Endometrial microvascular endothelial cells (primary cell): ENCODE results near the gene SEC61A1. TPM values are rescaled to one million over a fixed set of nuclear protein-coding genes. Genes with fewer than 3 reads are reported as not detected.

Source experiments
- in situ Hi-C: cut with HindIII; loops from 2 replicates; pipeline ENCODE4 v1.10.0; 2017; ENCODE audit warnings: low sequenced_read_pairs, low pct_unique_long_range_greater_than_20kb; ENCODE audit errors: inconsistent ontology term
- total RNA-seq: library from RNA; depleted of rRNA; stranded (reverse); fragments of >200 nt; gene quantifications from one replicate; pipeline ENCODE4 v1.2.3, GENCODE V29; 2015; ENCODE audit errors: inconsistent ontology term

The SEC61A1 gene
- total RNA-seq, 1 donor from 2014 or later, result 311 TPM

DNA sequence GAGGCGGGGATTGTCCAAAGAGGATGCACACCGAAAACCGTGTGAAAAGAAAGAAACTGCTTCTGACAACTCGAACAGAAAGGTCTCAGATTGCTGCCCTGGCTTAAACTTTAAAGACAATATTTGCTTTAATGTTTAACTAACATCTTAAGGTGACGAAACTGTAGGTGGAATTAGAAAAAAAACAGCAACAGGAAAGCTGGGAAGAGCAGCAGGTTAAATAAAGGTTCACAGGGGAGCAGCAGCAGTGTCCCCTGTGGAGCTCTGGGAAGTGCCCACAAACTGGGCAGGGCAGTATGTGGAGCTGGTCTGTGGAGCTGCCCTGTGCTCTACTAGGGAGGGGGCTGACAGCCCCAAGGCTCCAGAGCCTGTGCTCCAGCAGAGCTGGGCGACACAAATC, 46.0 kb downstream of the SEC61A1 start:
- in situ Hi-C loops, result no loop called here

DNA sequence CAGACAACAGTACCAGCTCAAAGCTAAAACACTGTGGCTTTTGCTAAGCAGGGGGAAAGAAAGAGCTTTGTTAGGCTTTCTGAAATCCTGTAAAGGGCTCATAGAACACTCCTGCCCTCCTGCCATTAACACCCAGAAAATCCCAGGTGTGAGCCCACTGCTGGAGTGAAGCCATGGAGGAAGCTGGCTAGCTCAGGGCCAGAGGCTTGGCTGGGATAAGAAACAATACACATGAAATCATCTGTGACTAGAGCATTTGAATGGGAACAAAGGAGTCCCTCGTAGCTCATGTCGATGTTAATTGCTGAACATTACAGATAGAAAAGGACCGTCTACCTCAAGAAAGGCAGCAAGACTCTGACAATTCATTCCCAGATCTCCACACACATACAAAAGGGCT, 47.9 kb downstream of the SEC61A1 start:
- in situ Hi-C loops, result no loop called here

DNA sequence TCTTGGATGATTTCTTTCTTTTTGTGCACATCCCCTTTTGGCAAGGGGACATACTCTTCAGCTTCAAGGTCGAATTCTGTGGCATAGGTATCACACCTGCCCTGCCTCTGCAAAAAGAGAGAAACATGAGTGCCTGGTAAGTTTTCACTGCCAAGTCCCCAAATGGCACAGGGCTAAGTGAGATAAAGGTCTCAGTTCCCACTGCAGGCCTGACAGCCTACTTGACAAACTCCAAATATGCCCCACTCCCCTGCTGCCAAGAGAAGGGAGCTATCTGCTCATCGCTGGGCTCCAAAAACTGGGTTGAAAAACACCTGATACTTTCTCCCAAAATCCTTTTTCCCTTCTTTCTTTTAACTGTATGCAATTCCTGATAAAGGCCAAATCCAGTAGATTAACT, 48.4 kb downstream of the SEC61A1 start:
- in situ Hi-C loops, result no loop called here

DNA sequence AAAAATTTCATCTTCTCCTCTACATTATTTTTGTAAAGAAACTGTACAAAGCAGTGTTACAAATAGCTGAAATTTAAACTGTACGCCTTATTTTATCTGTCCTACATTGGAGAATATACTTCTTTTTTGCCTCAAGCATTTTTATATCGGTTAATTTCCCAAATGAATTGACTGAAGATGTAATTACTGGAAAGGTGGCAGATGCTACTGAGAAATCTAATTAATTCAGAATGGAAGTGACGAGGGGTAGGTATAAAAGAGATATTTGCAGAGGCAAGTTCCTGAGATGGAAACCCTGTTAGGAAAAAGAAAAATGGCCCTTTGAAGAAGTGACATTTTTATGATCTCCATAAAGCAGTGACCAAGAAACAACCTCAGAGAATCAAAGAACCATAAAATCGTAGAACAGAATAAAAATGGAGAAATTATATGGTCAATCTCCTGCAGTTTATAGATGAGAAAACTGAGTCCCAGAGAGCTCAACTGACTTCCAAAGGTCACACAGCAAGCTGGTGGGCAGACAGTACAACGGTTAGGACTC, 51.0 kb downstream of the SEC61A1 start:
- in situ Hi-C loops, result no loop called here

DNA sequence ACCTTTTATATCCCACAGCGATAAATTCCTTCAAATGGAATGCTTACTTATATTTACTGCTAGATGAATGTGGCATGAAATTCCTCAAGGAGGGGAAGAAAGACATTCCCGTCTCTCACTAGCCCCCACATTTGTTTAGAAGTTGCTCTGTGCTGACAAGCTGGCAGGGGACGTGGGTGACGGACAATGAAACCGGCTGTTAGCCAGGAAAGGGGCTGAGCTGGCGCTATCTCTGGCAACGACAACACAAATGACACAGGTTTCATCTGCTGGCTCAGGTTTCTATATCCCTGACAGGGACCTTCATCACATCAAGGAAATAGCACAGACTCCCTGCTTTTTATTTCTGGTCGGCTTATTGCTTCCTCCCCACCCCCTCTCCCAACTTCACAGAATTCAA, 55.6 kb downstream of the SEC61A1 start:
- in situ Hi-C loops, result no loop called here

DNA sequence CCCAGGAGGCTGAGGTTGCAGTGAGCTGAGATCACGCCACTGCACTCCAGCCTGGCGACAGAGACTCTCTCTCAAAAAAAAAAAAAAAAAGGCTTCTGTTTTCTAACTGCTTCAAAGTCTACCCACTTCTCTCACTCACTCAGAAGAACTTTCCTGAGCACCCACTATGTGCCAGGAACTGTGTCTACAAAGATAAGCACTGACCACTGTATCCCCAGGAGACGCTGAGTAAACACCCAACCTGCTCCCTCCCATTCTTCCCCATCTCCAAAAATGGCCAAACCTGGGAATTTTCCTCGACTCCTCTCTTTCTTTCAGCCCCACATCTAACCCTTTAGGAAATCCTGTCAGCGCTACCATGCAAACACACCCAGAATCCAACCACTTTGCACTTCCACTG, 58.9 kb downstream of the SEC61A1 start:
- in situ Hi-C loops, result no loop called here

DNA sequence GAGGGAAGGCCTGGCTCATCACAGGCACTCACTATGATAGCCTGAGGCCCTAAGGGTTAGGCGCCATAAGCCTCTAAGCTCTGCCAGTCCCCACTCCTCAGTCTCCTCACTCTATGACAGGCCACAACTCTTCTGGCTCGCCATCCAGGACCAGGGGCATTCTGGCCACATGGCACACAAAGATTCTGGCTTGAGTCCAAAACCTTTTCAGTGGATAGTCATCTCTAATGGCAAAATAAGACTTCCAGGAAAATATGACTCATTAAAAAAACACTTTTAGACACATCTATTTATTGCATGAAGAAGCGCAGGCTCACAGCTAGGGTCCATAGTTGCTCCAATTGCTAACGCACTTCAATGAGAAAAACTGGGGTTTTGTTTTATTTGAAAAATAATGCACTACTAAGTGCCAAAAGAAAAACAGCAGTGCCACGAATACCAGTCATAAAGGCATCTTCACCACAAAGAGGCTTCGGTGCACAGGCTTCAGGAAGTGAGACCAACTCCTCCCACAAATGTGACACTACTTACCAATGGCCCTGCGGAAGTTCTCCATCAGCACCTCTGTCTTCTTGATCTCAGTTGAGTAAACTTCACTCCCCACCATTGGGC, 60.2 kb downstream of the SEC61A1 start:
- in situ Hi-C loops, result no loop called here

DNA sequence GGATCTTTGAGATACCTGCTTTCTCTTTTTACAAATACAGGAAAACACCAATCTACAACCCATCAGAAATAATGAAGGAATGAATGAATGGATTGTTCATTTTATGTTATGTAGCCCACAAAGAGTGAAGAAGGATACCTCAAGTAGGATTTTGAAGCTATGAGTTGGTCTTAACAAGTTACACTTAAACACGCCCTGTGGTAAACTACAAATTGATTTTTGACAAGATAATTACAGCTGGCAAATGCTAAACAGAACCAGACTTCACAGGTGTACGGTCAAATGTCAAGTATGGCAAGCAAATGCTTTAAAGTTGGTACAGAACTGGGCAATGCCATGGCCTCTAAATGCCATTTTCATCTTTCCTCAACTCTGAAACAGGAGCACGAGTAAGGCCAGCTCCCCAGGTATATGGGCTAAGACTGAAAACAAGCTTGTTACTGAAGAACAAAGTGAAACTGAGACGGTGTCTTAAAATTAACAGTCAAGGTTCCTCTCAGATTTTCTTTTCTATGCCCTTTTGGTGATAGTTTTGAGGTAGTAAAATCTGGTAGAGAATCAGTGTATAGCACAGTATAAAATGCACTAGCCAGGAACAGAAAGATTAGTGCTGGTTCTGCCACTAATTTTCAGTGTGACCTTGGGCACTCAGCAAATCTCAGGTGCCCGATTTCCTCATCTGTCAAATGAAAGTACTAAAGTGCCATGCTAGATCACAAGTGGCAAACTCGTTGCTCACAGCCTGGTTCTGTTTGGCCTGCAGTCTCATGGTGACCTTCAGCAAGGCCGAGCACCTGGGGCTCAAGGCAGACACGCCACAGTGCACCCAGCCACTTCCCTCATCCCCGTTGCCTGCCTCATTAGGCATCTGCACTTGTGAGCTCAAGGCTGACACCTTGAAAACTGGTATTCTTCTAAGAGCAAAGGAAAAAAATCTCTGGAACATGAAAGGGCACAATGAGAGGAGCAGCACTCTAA, 61.9 kb downstream of the SEC61A1 start:
- in situ Hi-C loops, result no loop called here

Other genes starting within 250 kb of the SEC61A1 start
- 138 TPM for gene MGLL, start 229.9 kb upstream of the SEC61A1 start, total RNA-seq
- gene KBTBD12, start 137.2 kb upstream of the SEC61A1 start, total RNA-seq, result not detected
- gene RUVBL1, start 71.4 kb downstream of the SEC61A1 start, total RNA-seq, result 78.2 TPM
- gene EEFSEC, start 101.0 kb downstream of the SEC61A1 start, total RNA-seq, result 21.7 TPM